ENCODE measurements around the gene CFAP69. TPM values are rescaled to one million over a fixed set of nuclear protein-coding genes. Genes with fewer than 3 reads are reported as not detected.

The CFAP69 gene, protein sequence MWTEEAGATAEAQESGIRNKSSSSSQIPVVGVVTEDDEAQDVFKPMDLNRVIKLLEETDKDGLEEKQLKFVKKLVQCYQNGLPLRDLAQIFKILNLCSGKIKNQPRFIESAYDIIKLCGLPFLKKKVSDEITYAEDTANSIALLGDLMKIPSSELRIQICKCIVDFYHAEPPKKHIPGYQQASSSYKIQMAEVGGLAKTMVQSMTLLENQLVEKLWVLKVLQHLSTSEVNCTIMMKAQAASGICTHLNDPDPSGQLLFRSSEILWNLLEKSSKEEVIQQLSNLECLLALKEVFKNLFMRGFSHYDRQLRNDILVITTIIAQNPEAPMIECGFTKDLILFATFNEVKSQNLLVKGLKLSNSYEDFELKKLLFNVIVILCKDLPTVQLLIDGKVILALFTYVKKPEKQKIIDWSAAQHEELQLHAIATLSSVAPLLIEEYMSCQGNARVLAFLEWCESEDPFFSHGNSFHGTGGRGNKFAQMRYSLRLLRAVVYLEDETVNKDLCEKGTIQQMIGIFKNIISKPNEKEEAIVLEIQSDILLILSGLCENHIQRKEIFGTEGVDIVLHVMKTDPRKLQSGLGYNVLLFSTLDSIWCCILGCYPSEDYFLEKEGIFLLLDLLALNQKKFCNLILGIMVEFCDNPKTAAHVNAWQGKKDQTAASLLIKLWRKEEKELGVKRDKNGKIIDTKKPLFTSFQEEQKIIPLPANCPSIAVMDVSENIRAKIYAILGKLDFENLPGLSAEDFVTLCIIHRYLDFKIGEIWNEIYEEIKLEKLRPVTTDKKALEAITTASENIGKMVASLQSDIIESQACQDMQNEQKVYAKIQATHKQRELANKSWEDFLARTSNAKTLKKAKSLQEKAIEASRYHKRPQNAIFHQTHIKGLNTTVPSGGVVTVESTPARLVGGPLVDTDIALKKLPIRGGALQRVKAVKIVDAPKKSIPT
- under 1 TPM in 1 of 2 experiments, not detected in 1; 0.58 TPM for total RNA-seq
- not detected for polyA plus RNA-seq

DNA sequence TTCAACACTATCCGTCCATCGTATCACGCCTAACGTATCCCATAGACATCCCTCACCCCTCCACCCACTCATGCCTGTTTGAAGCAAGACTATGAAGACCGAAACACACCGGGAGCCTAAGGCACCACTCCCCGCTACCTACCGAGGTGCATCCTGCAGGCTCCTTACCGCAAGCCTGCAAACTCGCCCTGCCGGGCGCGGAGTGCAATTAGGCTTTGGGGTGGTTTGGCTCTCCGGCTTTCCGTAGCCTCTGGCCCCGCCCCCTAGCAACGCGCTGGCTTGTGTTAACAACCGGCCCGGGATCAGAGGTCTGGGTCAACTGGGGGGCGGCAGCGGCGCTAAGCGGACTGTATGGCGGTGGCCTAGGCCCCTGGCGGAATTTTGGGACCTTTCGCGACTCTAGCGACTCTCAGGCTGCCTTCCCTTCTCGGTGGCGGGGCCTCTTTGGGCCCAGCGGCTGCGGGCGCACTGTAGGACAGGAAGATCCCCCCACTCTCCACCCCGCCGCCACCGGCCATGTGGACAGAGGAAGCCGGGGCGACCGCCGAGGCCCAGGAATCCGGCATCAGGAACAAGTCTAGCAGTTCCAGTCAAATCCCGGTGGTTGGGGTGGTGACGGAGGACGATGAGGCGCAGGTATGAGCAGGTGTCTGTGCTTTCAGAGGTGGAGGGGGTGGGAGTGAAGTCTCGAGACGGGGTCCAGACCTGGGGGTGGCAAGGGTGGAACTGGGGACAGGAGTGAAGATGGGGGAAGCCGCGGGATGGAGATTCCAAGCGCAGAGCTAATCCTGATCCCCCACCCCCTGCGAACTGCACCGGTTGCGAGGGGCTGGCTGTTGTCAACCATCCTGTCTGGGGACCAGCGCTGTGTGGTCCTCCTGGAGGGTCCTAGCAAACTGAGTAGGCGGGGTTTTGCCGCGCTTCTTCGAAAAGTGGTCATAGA, at the start of gene CFAP69:
CFAP69 (plus strand) TSS at position 266 of the 943 bp plus-strand sequence; CDS start at position 517, 251 bp downstream.
- H3K27ac ChIP-seq (ENCODE audit: low read depth, low read length) = peak within 1 kb of the TSS; percentile 9
- intact Hi-C loops (cut with micrococcal nuclease) = loop anchor here (1.0 to 10.0 kb wide), 2 partner anchors 101 to 160 kb away; partner anchors contain the start of genes CLDN12 and GTPBP10
- Mint-ChIP-seq H3K36me3 (peaks cover 0 to 4% of the 10 kb centered on the region in 2 donors), H3K9me3 (no peaks in the 10 kb centered on the region), H3K27ac (peak within 1 kb of the TSS; percentile 71 to 89 (median 77)), H3K4me1 (peaks cover 12 to 25% (median 23%) of the 10 kb centered on the region in 4 donors), H3K4me3 (peak within 1 kb of the TSS; percentile 88 to 95 (median 92)), H3K27me3 (peaks cover 12 to 21% of the 10 kb centered on the region in 2 donors)
- POLR2A ChIA-PET (ENCODE audit: partially characterized antibody) = no interaction called here
- DNase-seq = peak; percentile 83 to 89 (median 84)
- H3K36me3 ChIP-seq (ENCODE audit: insufficient read depth, low read length) = no peaks in the 10 kb centered on the region
- CTCF ChIA-PET (ENCODE audit: partially characterized antibody) = interaction anchor here (0.7 kb wide), 1 partner anchor 16 kb away, joined by 3 read pairs; no protein-coding TSS in a partner anchor
- H3K4me1 ChIP-seq (ENCODE audit: insufficient read depth, low read length) = peaks cover 17% of the 10 kb centered on the region
- peaks cover 14% of the 10 kb centered on the region for H3K27me3 ChIP-seq (ENCODE audit: insufficient read depth, low read length)
- H3K9me3 ChIP-seq (ENCODE audit: control insufficient read depth in 1 of 2, low read length in 2 of 2) = no peaks in the 10 kb centered on the region
- peak within 1 kb of the TSS; percentile 43 to 62 for H3K4me3 ChIP-seq (ENCODE audit: low read length in 2 of 2)

DNA sequence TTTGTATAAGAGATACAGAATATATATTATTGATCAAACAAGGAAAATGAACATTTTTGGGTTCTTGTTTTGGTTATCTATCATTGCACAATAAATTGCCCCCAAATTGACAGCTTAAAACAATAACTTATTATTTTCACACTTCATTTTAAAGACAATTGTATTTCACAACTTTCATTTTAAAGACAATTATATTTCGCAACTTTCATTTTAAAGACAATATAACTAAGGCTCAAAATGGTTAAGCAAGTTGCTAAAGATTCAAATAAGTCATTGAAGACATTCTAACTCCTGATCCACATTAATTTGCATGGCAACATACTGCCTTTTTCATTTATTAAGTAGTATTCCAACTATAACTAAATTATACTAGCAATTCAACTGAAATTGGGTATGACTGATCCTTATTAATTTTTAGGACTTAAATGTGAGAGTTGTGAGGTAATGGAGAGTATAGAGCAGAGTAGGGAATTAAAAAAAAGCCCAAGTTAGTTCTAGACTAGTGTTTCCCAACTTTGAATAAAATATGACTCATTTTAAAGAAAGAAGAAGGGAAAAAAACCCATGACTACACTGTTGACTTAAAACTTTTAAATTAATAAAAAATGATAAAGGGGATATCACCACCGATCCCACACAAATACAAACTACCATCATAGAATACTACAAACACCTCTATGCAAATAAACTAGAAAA, 43.3 kb upstream of the CFAP69 start:
- H3K27me3 Mint-ChIP-seq = no peaks in the 10 kb centered on the region
- Histone ChIP-seq H3K9me3 (ENCODE audit: control insufficient read depth in 1 of 2, low read length in 2 of 2) (no peaks in the 10 kb centered on the region), H3K4me3 (ENCODE audit: low read length in 2 of 2) (no peak overlapping the region), H3K4me1 (ENCODE audit: insufficient read depth, low read length) (no peaks in the 10 kb centered on the region), H3K27me3 (ENCODE audit: insufficient read depth, low read length) (no peaks in the 10 kb centered on the region), H3K36me3 (ENCODE audit: insufficient read depth, low read length) (no peaks in the 10 kb centered on the region), H3K27ac (ENCODE audit: low read depth, low read length) (no peak overlapping the region)
- H3K4me3 Mint-ChIP-seq = no peak overlapping the region
- ChIA-PET POLR2A (ENCODE audit: partially characterized antibody) (no interaction called here), CTCF (ENCODE audit: partially characterized antibody) (no interaction called here)
- intact Hi-C loops (cut with micrococcal nuclease) = no loop called here
- H3K36me3 Mint-ChIP-seq = no peaks in the 10 kb centered on the region
- DNase-seq = no peak
- peaks cover 0 to 3% (median 0%) of the 10 kb centered on the region in 8 donors for H3K9me3 Mint-ChIP-seq
- H3K4me1 Mint-ChIP-seq = no peaks in the 10 kb centered on the region
- H3K27ac Mint-ChIP-seq = no peak overlapping the region

DNA sequence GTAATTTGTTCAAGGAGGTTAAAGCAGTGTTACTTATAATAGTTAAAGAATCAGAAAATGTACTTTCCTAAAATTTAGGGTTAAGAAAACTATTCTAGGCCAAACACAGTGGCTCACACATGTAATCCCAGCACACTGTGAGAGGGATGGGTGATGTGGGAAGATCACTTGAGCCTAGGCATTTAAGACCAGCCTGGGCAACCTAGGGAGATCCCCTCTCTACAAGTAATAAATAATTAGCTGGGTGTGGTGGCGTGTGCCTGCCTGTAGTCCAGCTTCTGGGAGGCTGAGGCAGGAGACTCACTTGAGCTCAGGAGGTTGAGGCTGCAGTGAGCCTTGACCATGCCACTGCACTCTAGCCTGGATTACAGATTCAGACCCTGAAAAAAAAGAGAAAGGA, 37.0 kb upstream of the CFAP69 start:
- no peaks in the 10 kb centered on the region for H3K9me3 ChIP-seq (ENCODE audit: control insufficient read depth in 1 of 2, low read length in 2 of 2)
- H3K27me3 ChIP-seq (ENCODE audit: insufficient read depth, low read length) = no peaks in the 10 kb centered on the region
- Mint-ChIP-seq H3K4me3 (no peak overlapping the region), H3K9me3 (peaks cover 0 to 3% (median 0%) of the 10 kb centered on the region in 8 donors), H3K27me3 (peaks cover 11 to 16% of the 10 kb centered on the region in 2 donors), H3K36me3 (no peaks in the 10 kb centered on the region), H3K4me1 (peaks cover 2 to 6% (median 5%) of the 10 kb centered on the region in 4 donors), H3K27ac (no peak overlapping the region)
- ChIA-PET POLR2A (ENCODE audit: partially characterized antibody) (no interaction called here), CTCF (ENCODE audit: partially characterized antibody) (no interaction called here)
- H3K36me3 ChIP-seq (ENCODE audit: insufficient read depth, low read length) = no peaks in the 10 kb centered on the region
- intact Hi-C loops (cut with micrococcal nuclease) = no loop called here
- no peak overlapping the region for H3K27ac ChIP-seq (ENCODE audit: low read depth, low read length)
- no peak overlapping the region for H3K4me3 ChIP-seq (ENCODE audit: low read length in 2 of 2)
- H3K4me1 ChIP-seq (ENCODE audit: insufficient read depth, low read length) = no peaks in the 10 kb centered on the region
- DNase-seq = no peak

DNA sequence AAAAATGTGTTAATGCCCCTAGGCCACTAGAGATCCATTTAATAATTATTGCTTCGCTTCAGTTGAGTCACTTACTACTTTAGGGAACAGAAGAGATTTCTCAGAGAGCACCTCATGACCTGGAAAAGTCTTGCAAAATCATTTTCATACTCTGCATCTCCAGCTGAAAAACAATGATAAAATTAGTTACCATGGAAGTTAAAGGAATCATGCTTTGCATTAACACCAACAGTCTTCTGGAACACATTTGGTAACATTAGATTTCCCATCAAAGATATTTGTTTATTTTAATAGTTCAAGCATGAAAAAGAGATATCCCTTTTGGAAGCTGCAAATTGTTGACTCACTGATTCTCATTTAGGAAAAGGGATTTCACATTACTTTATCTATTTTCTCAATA, 35.2 kb upstream of the CFAP69 start:
- no peak overlapping the region for H3K4me3 ChIP-seq (ENCODE audit: low read length in 2 of 2)
- ChIA-PET POLR2A (ENCODE audit: partially characterized antibody) (no interaction called here), CTCF (ENCODE audit: partially characterized antibody) (no interaction called here)
- intact Hi-C loops (cut with micrococcal nuclease) = no loop called here
- no peak overlapping the region for H3K4me3 Mint-ChIP-seq
- H3K9me3 ChIP-seq (ENCODE audit: control insufficient read depth in 1 of 2, low read length in 2 of 2) = no peaks in the 10 kb centered on the region
- H3K36me3 Mint-ChIP-seq = no peaks in the 10 kb centered on the region
- H3K27ac Mint-ChIP-seq = no peak overlapping the region
- H3K4me1 ChIP-seq (ENCODE audit: insufficient read depth, low read length) = no peaks in the 10 kb centered on the region
- DNase-seq = no peak
- H3K27me3 ChIP-seq (ENCODE audit: insufficient read depth, low read length) = no peaks in the 10 kb centered on the region
- H3K36me3 ChIP-seq (ENCODE audit: insufficient read depth, low read length) = no peaks in the 10 kb centered on the region
- H3K27me3 Mint-ChIP-seq = peaks cover 11 to 16% of the 10 kb centered on the region in 2 donors
- H3K27ac ChIP-seq (ENCODE audit: low read depth, low read length) = no peak overlapping the region
- peaks cover 2 to 6% (median 5%) of the 10 kb centered on the region in 4 donors for H3K4me1 Mint-ChIP-seq
- peaks cover 0 to 3% (median 0%) of the 10 kb centered on the region in 8 donors for H3K9me3 Mint-ChIP-seq

DNA sequence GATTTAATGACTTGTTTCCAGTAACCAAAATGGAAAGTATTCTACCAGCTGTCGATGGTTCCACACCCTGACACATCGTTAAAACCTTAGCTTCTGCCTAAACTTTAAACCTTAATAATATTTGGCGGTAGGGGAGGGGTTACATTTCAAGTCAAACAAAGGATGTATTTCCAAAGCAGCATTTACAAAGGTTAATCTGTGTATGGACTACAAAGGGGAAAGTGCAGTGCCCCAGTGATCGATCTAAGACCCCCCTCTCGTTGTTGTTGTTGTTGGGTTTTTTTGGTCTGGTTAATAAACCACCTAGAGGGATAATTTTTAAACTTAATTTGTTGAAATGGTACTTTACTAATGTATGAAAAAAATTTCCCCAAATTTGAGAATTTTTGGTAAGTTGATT, 34.5 kb upstream of the CFAP69 start:
- Histone ChIP-seq H3K27me3 (ENCODE audit: insufficient read depth, low read length) (no peaks in the 10 kb centered on the region), H3K9me3 (ENCODE audit: control insufficient read depth in 1 of 2, low read length in 2 of 2) (no peaks in the 10 kb centered on the region), H3K36me3 (ENCODE audit: insufficient read depth, low read length) (no peaks in the 10 kb centered on the region), H3K4me1 (ENCODE audit: insufficient read depth, low read length) (no peaks in the 10 kb centered on the region), H3K27ac (ENCODE audit: low read depth, low read length) (no peak overlapping the region), H3K4me3 (ENCODE audit: low read length in 2 of 2) (no peak overlapping the region)
- CTCF ChIA-PET (ENCODE audit: partially characterized antibody) = no interaction called here
- no peak overlapping the region for H3K27ac Mint-ChIP-seq
- peak overlapping the region in 2 of 8 donors; percentile 8 to 36 for H3K4me3 Mint-ChIP-seq
- no peak for DNase-seq
- H3K27me3 Mint-ChIP-seq = peaks cover 11 to 16% of the 10 kb centered on the region in 2 donors
- intact Hi-C loops (cut with micrococcal nuclease) = no loop called here
- H3K9me3 Mint-ChIP-seq = peaks cover 0 to 2% (median 0%) of the 10 kb centered on the region in 8 donors
- H3K36me3 Mint-ChIP-seq = no peaks in the 10 kb centered on the region
- peaks cover 2 to 6% (median 5%) of the 10 kb centered on the region in 4 donors for H3K4me1 Mint-ChIP-seq
- POLR2A ChIA-PET (ENCODE audit: partially characterized antibody) = no interaction called here

DNA sequence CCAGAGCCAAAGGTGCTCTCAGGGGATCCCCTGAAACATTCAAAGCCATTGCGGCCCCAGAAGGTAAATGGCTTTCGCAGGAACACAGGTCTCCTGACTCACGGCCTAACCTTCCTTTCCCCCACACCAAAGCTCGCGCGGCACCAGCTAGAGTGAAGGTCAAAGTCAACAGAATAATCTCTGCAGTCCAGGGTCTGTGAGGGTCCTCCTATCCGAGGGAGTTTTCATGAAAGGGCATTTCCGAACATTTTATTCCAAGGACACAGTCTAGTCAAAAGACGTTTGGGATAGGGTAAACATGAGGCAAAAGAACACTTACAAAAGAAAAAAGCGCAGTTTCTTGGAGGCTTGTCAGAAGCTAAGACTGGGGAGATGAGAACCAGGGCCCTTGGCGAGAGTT, 34.0 kb upstream of the CFAP69 start:
- Histone ChIP-seq H3K9me3 (ENCODE audit: control insufficient read depth in 1 of 2, low read length in 2 of 2) (no peaks in the 10 kb centered on the region), H3K27ac (ENCODE audit: low read depth, low read length) (no peak overlapping the region), H3K4me3 (ENCODE audit: low read length in 2 of 2) (no peak overlapping the region), H3K4me1 (ENCODE audit: insufficient read depth, low read length) (no peaks in the 10 kb centered on the region), H3K36me3 (ENCODE audit: insufficient read depth, low read length) (no peaks in the 10 kb centered on the region), H3K27me3 (ENCODE audit: insufficient read depth, low read length) (no peaks in the 10 kb centered on the region)
- Mint-ChIP-seq H3K27ac (no peak overlapping the region), H3K9me3 (no peaks in the 10 kb centered on the region), H3K4me3 (peak overlapping the region in 5 of 8 donors; percentile 26 to 51 (median 36)), H3K36me3 (no peaks in the 10 kb centered on the region), H3K27me3 (peaks cover 11 to 16% of the 10 kb centered on the region in 2 donors), H3K4me1 (peaks cover 2 to 6% (median 5%) of the 10 kb centered on the region in 4 donors)
- CTCF ChIA-PET (ENCODE audit: partially characterized antibody) = no interaction called here
- POLR2A ChIA-PET (ENCODE audit: partially characterized antibody) = no interaction called here
- intact Hi-C loops (cut with micrococcal nuclease) = no loop called here
- no peak for DNase-seq

Data from CD4-positive, alpha-beta memory T cell (primary cell).